Esophagus muscularis mucosa (tissue), 4 donors: ENCODE data around the gene DSTYK.

ENCODE experiments used
- EP300 ChIP-seq: sonication (generic); formaldehyde crosslinking; IDR thresholded peaks from one replicate; pipeline ENCODE4 v1.6.1; 2017; ENCODE audit warnings: antibody characterized with exemption
- POLR2A ChIP-seq: fragments of 450-650 bp; IDR thresholded peaks from one replicate; pipeline ENCODE4 v1.6.1; 2017; ENCODE audit warnings: antibody characterized with exemption, moderate library complexity, mild to moderate bottlenecking, low read depth
- POLR2AphosphoS5 ChIP-seq, 2 donors: sonication (generic); formaldehyde crosslinking; IDR thresholded peaks; one replicate each; pipeline ENCODE4 v1.6.1; 2017; ENCODE audit warnings: antibody characterized with exemption in 2 of 2
- TF ChIP-seq, protein P1 (sequence below), 3 experiments: fragments of 200-600 bp in 2 of 3; fragments of 450-650 bp in 1 of 3; sonication (generic) in 2 of 3; IDR thresholded peaks; one replicate each; pipeline ENCODE4 v1.5.1; 2017 to 2019; ENCODE audit warnings: antibody characterized with exemption in 3 of 3, mild to moderate bottlenecking in 2 of 3, moderate library complexity in 1 of 3

DNA sequence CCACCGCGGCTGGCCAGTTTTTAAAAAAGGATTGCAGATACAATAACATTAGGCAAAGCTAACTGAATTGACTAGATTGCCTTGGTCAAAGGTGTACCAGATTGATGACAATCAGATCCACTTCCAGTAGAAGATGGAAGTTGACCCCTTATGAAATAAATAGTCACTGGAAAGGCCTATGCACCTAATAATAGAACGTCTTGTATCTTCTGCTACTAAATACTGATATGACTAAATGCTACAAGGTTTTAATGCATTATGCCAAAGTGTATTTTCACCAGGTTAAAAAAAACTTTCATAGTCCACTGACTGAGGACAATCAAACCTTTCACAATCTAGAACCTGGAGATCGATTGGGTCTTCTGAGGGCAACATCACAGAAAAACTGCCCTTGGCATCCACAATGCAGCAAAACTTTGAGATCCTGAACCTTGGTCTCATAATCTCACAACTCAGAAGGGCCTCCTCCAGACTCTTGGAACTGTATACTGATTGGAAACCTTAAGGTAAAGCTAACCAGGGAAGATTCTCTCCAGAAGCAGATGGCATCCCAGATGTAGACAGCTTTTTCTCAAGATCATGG is 82.0 kb downstream of the DSTYK start:
- TF ChIP-seq, protein P1, sequence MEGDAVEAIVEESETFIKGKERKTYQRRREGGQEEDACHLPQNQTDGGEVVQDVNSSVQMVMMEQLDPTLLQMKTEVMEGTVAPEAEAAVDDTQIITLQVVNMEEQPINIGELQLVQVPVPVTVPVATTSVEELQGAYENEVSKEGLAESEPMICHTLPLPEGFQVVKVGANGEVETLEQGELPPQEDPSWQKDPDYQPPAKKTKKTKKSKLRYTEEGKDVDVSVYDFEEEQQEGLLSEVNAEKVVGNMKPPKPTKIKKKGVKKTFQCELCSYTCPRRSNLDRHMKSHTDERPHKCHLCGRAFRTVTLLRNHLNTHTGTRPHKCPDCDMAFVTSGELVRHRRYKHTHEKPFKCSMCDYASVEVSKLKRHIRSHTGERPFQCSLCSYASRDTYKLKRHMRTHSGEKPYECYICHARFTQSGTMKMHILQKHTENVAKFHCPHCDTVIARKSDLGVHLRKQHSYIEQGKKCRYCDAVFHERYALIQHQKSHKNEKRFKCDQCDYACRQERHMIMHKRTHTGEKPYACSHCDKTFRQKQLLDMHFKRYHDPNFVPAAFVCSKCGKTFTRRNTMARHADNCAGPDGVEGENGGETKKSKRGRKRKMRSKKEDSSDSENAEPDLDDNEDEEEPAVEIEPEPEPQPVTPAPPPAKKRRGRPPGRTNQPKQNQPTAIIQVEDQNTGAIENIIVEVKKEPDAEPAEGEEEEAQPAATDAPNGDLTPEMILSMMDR (IDR thresholded peaks at IDR 0.05): no peak
- TF ChIP-seq POLR2A (no peak), POLR2AphosphoS5 (IDR thresholded peaks at IDR 0.05) (no peak), EP300 (no peak)
